Mesothelial cell of epicardium (in vitro differentiated cells): Measurements from ENCODE around the gene IL17RB. TPM values are rescaled to one million over a fixed set of nuclear protein-coding genes. Genes with fewer than 3 reads are reported as not detected.
A peak's percentile ranks its signal among the peaks of the same experiment; 100 is the strongest.

ENCODE experiments used
- DNase-seq, 2 experiments: peaks; one replicate each; pipeline ENCODE4 v3.0.0; 2021; ENCODE audit warnings: low spot score in 2 of 2; ENCODE audit not compliant: unreplicated experiment in 2 of 2
- H3K27ac Mint-ChIP-seq: 2 replicates; pipeline ENCODE4 v1.8.0; 2021; ENCODE audit warnings: mixed read lengths
- H3K27me3 Mint-ChIP-seq: 2 replicates; pipeline ENCODE4 v1.8.0; 2021; ENCODE audit warnings: low read depth, mixed read lengths
- H3K36me3 Mint-ChIP-seq: 2 replicates; pipeline ENCODE4 v1.8.0; 2021; ENCODE audit warnings: mixed read lengths
- H3K4me1 Mint-ChIP-seq: 2 replicates; pipeline ENCODE4 v1.8.0; 2021; ENCODE audit warnings: mixed read lengths
- H3K4me3 Mint-ChIP-seq: 2 replicates; pipeline ENCODE4 v1.8.0; 2021; ENCODE audit warnings: mild to moderate bottlenecking, moderate library complexity, mixed read lengths
- H3K9me3 Mint-ChIP-seq: 2 replicates; pipeline ENCODE4 v1.8.0; 2021; ENCODE audit warnings: mixed read lengths
- CTCF ChIP-seq: fragments of 200-600 bp; sonication (generic); IDR thresholded peaks from one replicate; pipeline ENCODE4 v1.5.0; 2021; ENCODE audit warnings: antibody characterized with exemption; ENCODE audit not compliant: unreplicated experiment
- total RNA-seq: library from RNA; stranded (reverse); gene quantifications from 3 replicates; pipeline ENCODE4 v1.2.1, GENCODE V29; 2021

The IL17RB gene
- total RNA-seq, 1 donor from 2014 or later = 1.4 TPM

GRCh38 chr3:53823026-53823955 lies 23.1 kb upstream of the IL17RB start:
- no peak for DNase-seq
- Mint-ChIP-seq H3K9me3 (no peaks in the 10 kb centered on the region), H3K27me3 (no peaks in the 10 kb centered on the region), H3K4me1 (peaks cover 7% of the 10 kb centered on the region), H3K36me3 (no peaks in the 10 kb centered on the region), H3K4me3 (no peak overlapping the region), H3K27ac (no peak overlapping the region)
- TF ChIP-seq CTCF = peak; percentile 41

DNA sequence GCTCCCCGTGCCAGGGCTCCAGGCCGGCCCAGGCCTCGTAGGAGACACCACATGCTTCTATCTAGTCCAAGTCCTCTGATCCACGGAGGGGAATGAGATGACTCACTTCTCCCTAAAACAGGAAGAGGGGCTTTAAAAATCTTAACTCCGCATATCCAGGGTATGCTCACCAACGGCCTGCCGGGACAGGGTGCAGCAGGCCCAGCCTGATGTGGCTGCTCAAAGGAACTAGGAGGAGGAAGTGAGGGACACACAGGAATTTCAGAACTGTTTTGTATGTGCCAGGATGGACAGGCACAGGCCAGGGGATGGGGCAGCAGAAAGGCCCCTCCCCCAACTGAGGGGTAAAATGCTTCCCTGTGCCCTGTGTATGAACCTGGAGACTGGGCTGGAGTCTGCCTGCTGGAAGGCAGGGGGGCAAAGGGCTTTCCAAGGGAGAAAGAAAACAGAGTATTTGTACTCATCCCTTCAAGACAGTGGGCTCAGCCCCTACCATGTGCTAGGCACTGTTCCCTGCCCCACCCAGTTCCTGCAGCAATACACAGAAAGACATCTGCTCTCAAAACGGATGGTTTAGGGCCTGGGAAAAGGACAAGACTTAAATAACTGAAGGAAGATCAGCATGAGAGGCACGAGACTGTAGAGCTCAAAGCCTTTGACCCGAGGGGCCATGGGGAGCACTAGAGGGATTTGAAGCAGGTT lies 22.3 kb upstream of the IL17RB start:
- H3K4me3 Mint-ChIP-seq = no peak overlapping the region
- H3K27ac Mint-ChIP-seq = no peak overlapping the region
- no peak for DNase-seq
- H3K27me3 Mint-ChIP-seq = no peaks in the 10 kb centered on the region
- H3K36me3 Mint-ChIP-seq = no peaks in the 10 kb centered on the region
- H3K4me1 Mint-ChIP-seq = peaks cover 7% of the 10 kb centered on the region
- TF ChIP-seq CTCF = no peak
- H3K9me3 Mint-ChIP-seq = no peaks in the 10 kb centered on the region

GRCh38 chr3:53824795-53825194 lies 21.6 kb upstream of the IL17RB start:
- no peak for TF ChIP-seq CTCF
- no peaks in the 10 kb centered on the region for H3K27me3 Mint-ChIP-seq
- H3K4me3 Mint-ChIP-seq = no peak overlapping the region
- H3K27ac Mint-ChIP-seq = no peak overlapping the region
- no peaks in the 10 kb centered on the region for H3K36me3 Mint-ChIP-seq
- H3K4me1 Mint-ChIP-seq = peaks cover 7% of the 10 kb centered on the region
- H3K9me3 Mint-ChIP-seq = no peaks in the 10 kb centered on the region
- DNase-seq = no peak

GRCh38 chr3:53826048-53826447 lies 20.3 kb upstream of the IL17RB start:
- Mint-ChIP-seq H3K27me3 (no peaks in the 10 kb centered on the region), H3K4me1 (peaks cover 7% of the 10 kb centered on the region), H3K36me3 (no peaks in the 10 kb centered on the region), H3K27ac (no peak overlapping the region), H3K9me3 (no peaks in the 10 kb centered on the region), H3K4me3 (no peak overlapping the region)
- DNase-seq = no peak
- no peak for TF ChIP-seq CTCF

- no peak for DNase-seq
- Mint-ChIP-seq H3K4me1 (peaks cover 7% of the 10 kb centered on the region), H3K4me3 (no peak overlapping the region), H3K27me3 (no peaks in the 10 kb centered on the region), H3K36me3 (no peaks in the 10 kb centered on the region), H3K27ac (no peak overlapping the region), H3K9me3 (no peaks in the 10 kb centered on the region)
- no peak for TF ChIP-seq CTCF
Measured at GRCh38 chr3:53828581-53828980, 17.8 kb upstream of the IL17RB start.
